ENCODE measurements around the gene PTPRD. TPM values are rescaled to one million over a fixed set of nuclear protein-coding genes. Genes with fewer than 3 reads are reported as not detected.

Gene PTPRD
- total RNA-seq, 1 experiment from 2014 or later: 69.6 TPM

GRCh38 chr9:8637626-8638025 lies 1975.2 kb downstream of the PTPRD start:
- ATAC-seq (no peak), DNase-seq (ENCODE audit: low spot score) (no peak)
- ChIA-PET CTCF (no interaction called here), POLR2A (no interaction called here)
- H3K9me3 Mint-ChIP-seq: no peaks in the 10 kb centered on the region
- H3K4me1 Mint-ChIP-seq: peaks cover 7% of the 10 kb centered on the region
- no peak overlapping the region for H3K4me3 Mint-ChIP-seq
- H3K36me3 Mint-ChIP-seq: no peaks in the 10 kb centered on the region
- TF ChIP-seq EMX1 (CRISPR knock-in tag; IDR thresholded peaks at IDR 0.05) (no peak), MLX (CRISPR knock-in tag; IDR thresholded peaks at IDR 0.05) (no peak), RELA (CRISPR knock-in tag; IDR thresholded peaks at IDR 0.05; ENCODE audit: borderline replicate concordance) (no peak), TEAD4 (CRISPR knock-in tag; IDR thresholded peaks at IDR 0.05) (no peak), ATF1 (CRISPR knock-in tag; IDR thresholded peaks at IDR 0.05) (no peak), FOXP4 (CRISPR knock-in tag; IDR thresholded peaks at IDR 0.05) (no peak), ETV6 (CRISPR knock-in tag; IDR thresholded peaks at IDR 0.05) (no peak), FOXJ3 (CRISPR knock-in tag; IDR thresholded peaks at IDR 0.05; ENCODE audit: borderline replicate concordance) (no peak), ZNF396 (CRISPR knock-in tag; IDR thresholded peaks at IDR 0.05; ENCODE audit: borderline replicate concordance) (no peak), ESRRA (CRISPR knock-in tag; IDR thresholded peaks at IDR 0.05; ENCODE audit: borderline replicate concordance) (no peak), SOX15 (CRISPR knock-in tag; IDR thresholded peaks at IDR 0.05) (no peak), ZBTB43 (CRISPR knock-in tag; IDR thresholded peaks at IDR 0.05) (no peak), ZNF281 (CRISPR knock-in tag; IDR thresholded peaks at IDR 0.05) (no peak), HMGXB4 (CRISPR knock-in tag; IDR thresholded peaks at IDR 0.05) (no peak), ZNF232 (CRISPR knock-in tag; IDR thresholded peaks at IDR 0.05) (no peak), KAT7 (CRISPR knock-in tag; IDR thresholded peaks at IDR 0.05; ENCODE audit: borderline replicate concordance) (no peak), ELF4 (CRISPR knock-in tag; IDR thresholded peaks at IDR 0.05; ENCODE audit: low read depth) (no peak), ZNF512 (CRISPR knock-in tag; IDR thresholded peaks at IDR 0.05; ENCODE audit: borderline replicate concordance) (no peak), PRRX2 (CRISPR knock-in tag; IDR thresholded peaks at IDR 0.05) (no peak), USF1 (CRISPR knock-in tag; IDR thresholded peaks at IDR 0.05) (no peak)
- no peak overlapping the region for H3K27ac Mint-ChIP-seq
- no peaks in the 10 kb centered on the region for H3K27me3 Mint-ChIP-seq (ENCODE audit: low read depth)
